Sigmoid colon (tissue), 4 donors: Measurements from ENCODE around the gene ABCD2.

Experiments
- CTCF ChIP-seq, 4 experiments: fragments of 450-650 bp in 3 of 4; fragments of 200-600 bp in 1 of 4; IDR thresholded peaks; one replicate each; pipeline ENCODE4 v1.5.1; 2016 to 2019; ENCODE audit warnings: antibody characterized with exemption in 4 of 4, mild to moderate bottlenecking in 3 of 4, moderate library complexity in 2 of 4
- POLR2A ChIP-seq, 2 donors: fragments of 450-650 bp; IDR thresholded peaks; one replicate each; pipeline ENCODE4 v1.6.1; 2016; ENCODE audit warnings: antibody characterized with exemption in 2 of 2, mild to moderate bottlenecking in 2 of 2, moderate library complexity in 2 of 2
- POLR2AphosphoS5 ChIP-seq, 4 donors: sonication (generic); formaldehyde crosslinking; IDR thresholded peaks; one replicate each; pipeline ENCODE4 v1.6.1; 2017; ENCODE audit warnings: antibody characterized with exemption in 4 of 4

GRCh38 chr12:39572551-39572950, 47.1 kb downstream of the ABCD2 start:
- TF ChIP-seq POLR2A (IDR thresholded peaks at IDR 0.05): no peak
- no peak for TF ChIP-seq CTCF (IDR thresholded peaks at IDR 0.05)
- no peak for TF ChIP-seq POLR2AphosphoS5 (IDR thresholded peaks at IDR 0.05)
